Stomach (tissue), 9 donors: ENCODE measurements around the gene ATXN7L3. TPM values are rescaled to one million over a fixed set of nuclear protein-coding genes. Genes with fewer than 3 reads are reported as not detected.

Experiments
- DNase-seq, 2 donors: peaks; one replicate each; pipeline versions ENCODE4 v3.0.0 to v3.0.0-alpha.2; 2013 to 2019
- H3K27ac ChIP-seq, 5 donors: fragments of 200-600 bp in 4 of 5; sonication (generic) in 4 of 5; one replicate each; pipeline ENCODE4 v1.5.1; 2013 to 2019; ENCODE audit warnings: mild to moderate bottlenecking in 1 of 5, moderate library complexity in 1 of 5
- H3K27me3 ChIP-seq, 3 donors: fragments of 200-600 bp; sonication (generic); one replicate each; pipeline ENCODE4 v1.5.1; 2017 to 2019; ENCODE audit warnings: mixed run types in 1 of 3
- H3K36me3 ChIP-seq, 4 donors: fragments of 200-600 bp; sonication (generic); 1 replicate in 3 of 4; 2 replicates in 1 of 4; pipeline ENCODE4 v1.5.1; 2016 to 2019
- H3K4me1 ChIP-seq, 4 donors: fragments of 200-600 bp; sonication (generic); one replicate each; pipeline ENCODE4 v1.5.1; 2016 to 2019
- H3K4me3 ChIP-seq, 4 donors: fragments of 200-600 bp; sonication (generic) in 3 of 4; one replicate each; pipeline ENCODE4 v1.5.1; 2016 to 2019; ENCODE audit warnings: mild to moderate bottlenecking in 1 of 4
- H3K9me3 ChIP-seq, 4 donors: fragments of 200-600 bp; sonication (generic); one replicate each; pipeline ENCODE4 v1.5.1; 2016 to 2019
- CTCF ChIP-seq, 7 experiments: fragments of 450-650 bp in 4 of 7; fragments of 200-600 bp in 3 of 7; sonication (generic) in 3 of 7; IDR thresholded peaks; one replicate each; pipeline ENCODE4 v1.5.1; 2016 to 2019; ENCODE audit warnings: antibody characterized with exemption in 7 of 7, control low read depth in 2 of 7, mild to moderate bottlenecking in 1 of 7
- EP300 ChIP-seq: sonication (generic); formaldehyde crosslinking; IDR thresholded peaks from one replicate; pipeline ENCODE4 v1.6.1; 2017; ENCODE audit warnings: antibody characterized with exemption
- POLR2A ChIP-seq, 4 donors: fragments of 450-650 bp; IDR thresholded peaks; one replicate each; pipeline ENCODE4 v1.6.1; 2016; ENCODE audit warnings: antibody characterized with exemption in 4 of 4, control low read depth in 2 of 4, mild to moderate bottlenecking in 1 of 4, moderate library complexity in 1 of 4
- POLR2AphosphoS5 ChIP-seq, 3 donors: sonication (generic); formaldehyde crosslinking; IDR thresholded peaks; one replicate each; pipeline ENCODE4 v1.6.1; 2016; ENCODE audit warnings: antibody characterized with exemption in 3 of 3
- WGBS, 5 donors: extraction: QIAGEN DNeasy Blood & Tissue Kit in 3 of 5; methylation state at CpG; one replicate each; pipeline versions ENCODE4 v1.1.5 to v1.1.7; 2013 to 2018; 5-methylcytosine and 5-hydroxymethylcytosine counted together
- intact Hi-C: fragments of 100-400 bp; cut with DNase I; formaldehyde crosslinking; loops from one replicate; pipeline ENCODE4 v1.15.1; 2023; ENCODE audit warnings: low total_unique reads
- polyA plus RNA-seq, 3 donors: library from polyadenylated mRNA; stranded (reverse); fragments of 200-250 nt; gene quantifications; one replicate each; pipeline ENCODE4 v1.2.3, GENCODE V29; 2013
- total RNA-seq, 5 donors: library from RNA; depleted of rRNA; stranded (reverse); fragments of >200 nt; gene quantifications; one replicate each; pipeline versions ENCODE4 v1.1.0 to v1.2.3, GENCODE V29; 2014 to 2016
- donor health status: healthy with polysubstance abuse.
- donor health status: Bipolar disorder and iron deficiency.
- donor health status: healthy.

Gene ATXN7L3
- total and polyA plus RNA-seq, 8 donors = 11.1 to 57.4 (median 29.6) TPM

GRCh38 chr17:44219108-44219615, 19.5 kb upstream of the ATXN7L3 start:
- intact Hi-C loops = no loop called here
- TF ChIP-seq POLR2A (IDR thresholded peaks at IDR 0.05) = no peak
- peak in 4 of 7 experiments; percentile 4 to 60 (median 44) for TF ChIP-seq CTCF (IDR thresholded peaks at IDR 0.05)
- TF ChIP-seq POLR2AphosphoS5 (IDR thresholded peaks at IDR 0.05) = no peak
- no peak for TF ChIP-seq EP300

GRCh38 chr17:44218344-44219107, 18.8 kb upstream of the ATXN7L3 start:
- intact Hi-C loops = no loop called here
- Histone ChIP-seq H3K4me1 (peaks cover 26 to 56% (median 43%) of the 10 kb centered on the region in 4 donors), H3K36me3 (peaks cover 23 to 38% (median 36%) of the 10 kb centered on the region in 4 donors), H3K27me3 (no peaks in the 10 kb centered on the region), H3K4me3 (peak overlapping the region; percentile 73 to 99 (median 86)), H3K9me3 (no peaks in the 10 kb centered on the region), H3K27ac (peak overlapping the region; percentile 96 to 100 (median 99))
- DNase-seq = peak; percentile 91 to 97
- TF ChIP-seq POLR2AphosphoS5 (IDR thresholded peaks at IDR 0.05) (peak in 2 of 3 donors; percentile 60 to 75), EP300 (no peak), CTCF (IDR thresholded peaks at IDR 0.05) (peak in 5 of 7 experiments; percentile 24 to 64 (median 50)), POLR2A (IDR thresholded peaks at IDR 0.05) (no peak)
- WGBS, 5 donors = 0 to 1% (median 0%) methylated on average over 4 to 77 of the region's 89 CpGs

More at GRCh38 chr17:44219108-44219615, 19.5 kb upstream of the ATXN7L3 start:
- Histone ChIP-seq H3K4me3 (peak overlapping the region; percentile 73 to 99 (median 86)), H3K27ac (peak overlapping the region; percentile 96 to 100 (median 99)), H3K27me3 (no peaks in the 10 kb centered on the region), H3K9me3 (no peaks in the 10 kb centered on the region), H3K36me3 (peaks cover 23 to 32% (median 29%) of the 10 kb centered on the region in 4 donors), H3K4me1 (peaks cover 30 to 62% (median 49%) of the 10 kb centered on the region in 4 donors)
- 0% methylated on average over 20 to 73 of the region's 73 CpGs for WGBS, 5 donors
- peak; percentile 71 to 91 for DNase-seq

- Histone ChIP-seq H3K27ac (peak overlapping the region; percentile 25 to 100 (median 96)), H3K4me1 (peaks cover 20 to 52% (median 36%) of the 10 kb centered on the region in 4 donors), H3K9me3 (no peaks in the 10 kb centered on the region), H3K4me3 (peak overlapping the region; percentile 73 to 99 (median 86)), H3K36me3 (peaks cover 23 to 45% (median 41%) of the 10 kb centered on the region in 4 donors), H3K27me3 (no peaks in the 10 kb centered on the region)
- intact Hi-C loops = no loop called here
- no peak for TF ChIP-seq POLR2A (IDR thresholded peaks at IDR 0.05)
- no peak for TF ChIP-seq POLR2AphosphoS5 (IDR thresholded peaks at IDR 0.05)
- no peak for TF ChIP-seq EP300
- TF ChIP-seq CTCF (IDR thresholded peaks at IDR 0.05) = no peak
- WGBS, 5 donors = 3 to 10% (median 4%) methylated on average over 4 to 10 of the region's 10 CpGs
- no peak for DNase-seq
These were observed 18.2 kb upstream of the ATXN7L3 start for GRCh38 chr17:44217738-44218343.

DNA sequence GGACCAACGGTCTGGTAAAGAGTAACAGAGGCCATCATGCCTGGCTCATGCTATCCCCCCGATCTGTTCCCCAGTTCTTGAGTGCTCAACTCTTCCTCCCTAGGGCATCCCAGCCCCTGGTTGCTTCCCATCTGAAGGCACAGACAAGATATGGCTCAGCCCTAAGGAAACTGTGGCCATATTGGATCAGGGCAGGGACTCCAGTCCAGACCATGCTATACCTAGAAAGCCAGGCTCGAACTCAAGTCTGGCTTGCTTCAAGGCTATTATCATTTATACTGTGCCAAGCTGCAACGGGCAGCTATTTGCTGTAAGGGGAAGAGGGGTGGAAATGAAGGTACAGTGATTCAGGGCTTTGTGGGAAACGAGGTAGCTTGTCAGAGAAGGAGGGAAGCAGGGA, 17.0 kb upstream of the ATXN7L3 start:
- Histone ChIP-seq H3K4me1 (peaks cover 13 to 49% (median 32%) of the 10 kb centered on the region in 4 donors), H3K27ac (peak overlapping the region in 2 of 5 donors; percentile 8 to 50), H3K4me3 (no peak overlapping the region), H3K36me3 (peaks cover 24 to 55% (median 51%) of the 10 kb centered on the region in 4 donors), H3K9me3 (no peaks in the 10 kb centered on the region), H3K27me3 (no peaks in the 10 kb centered on the region)
- 65 to 74% (median 70%) methylated on average over 5 of the region's 5 CpGs for WGBS, 5 donors
- intact Hi-C loops = no loop called here
- DNase-seq = peak in 1 of 2 donors; percentile 1
- TF ChIP-seq CTCF (IDR thresholded peaks at IDR 0.05) (no peak), POLR2A (IDR thresholded peaks at IDR 0.05) (no peak), EP300 (no peak), POLR2AphosphoS5 (IDR thresholded peaks at IDR 0.05) (no peak)
